GM19463 (cell line): ENCODE data around the gene ADARB1.

ENCODE experiments used
- ATAC-seq: cut with Tn5 transposase; IDR thresholded peaks from one replicate; pipeline ENCODE4 v1.9.1; 2021; ENCODE audit warnings: mild to moderate bottlenecking, moderate library complexity; ENCODE audit not compliant: unreplicated experiment

ADARB1 gene

GRCh38 chr21:45190013-45190412 lies 115.6 kb downstream of the ADARB1 start:
- no peak for ATAC-seq

GRCh38 chr21:45192332-45192731 lies 118.0 kb downstream of the ADARB1 start:
- ATAC-seq = no peak

GRCh38 chr21:45196620-45197019 lies 122.2 kb downstream of the ADARB1 start:
- ATAC-seq = no peak

DNA sequence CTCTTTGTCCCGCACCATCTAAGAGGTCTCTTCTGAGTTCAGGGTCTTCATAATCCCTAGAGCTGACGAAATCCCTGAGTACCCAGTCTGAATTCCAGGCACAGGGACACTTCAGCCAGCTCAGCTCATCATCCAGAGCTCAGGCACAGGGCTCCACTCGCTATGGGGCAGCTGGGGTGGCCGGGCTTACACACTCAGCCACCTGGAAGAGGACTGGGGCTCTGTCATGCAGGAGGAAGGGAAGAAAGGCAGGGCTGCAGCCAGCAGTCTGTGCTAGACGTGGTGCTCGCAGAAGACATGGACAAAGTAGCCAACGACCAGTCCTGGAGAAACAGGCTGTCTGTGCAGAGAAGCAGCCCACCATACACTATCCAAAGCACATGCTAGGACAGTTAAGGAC lies 124.8 kb downstream of the ADARB1 start:
- no peak for ATAC-seq

GRCh38 chr21:45200031-45200430 lies 125.7 kb downstream of the ADARB1 start:
- no peak for ATAC-seq

- ATAC-seq = no peak
Measured at GRCh38 chr21:45200581-45201296, 126.4 kb downstream of the ADARB1 start.

GRCh38 chr21:45202344-45202743 lies 128.0 kb downstream of the ADARB1 start:
- no peak for ATAC-seq

- no peak for ATAC-seq
Measured at GRCh38 chr21:45202889-45203288, 128.5 kb downstream of the ADARB1 start.

GRCh38 chr21:45203983-45204382 lies 129.6 kb downstream of the ADARB1 start:
- ATAC-seq = no peak

- no peak for ATAC-seq
Measured at GRCh38 chr21:45204395-45204794, 130.0 kb downstream of the ADARB1 start.

- no peak for ATAC-seq
Measured at GRCh38 chr21:45207839-45208626, 133.7 kb downstream of the ADARB1 start.

DNA sequence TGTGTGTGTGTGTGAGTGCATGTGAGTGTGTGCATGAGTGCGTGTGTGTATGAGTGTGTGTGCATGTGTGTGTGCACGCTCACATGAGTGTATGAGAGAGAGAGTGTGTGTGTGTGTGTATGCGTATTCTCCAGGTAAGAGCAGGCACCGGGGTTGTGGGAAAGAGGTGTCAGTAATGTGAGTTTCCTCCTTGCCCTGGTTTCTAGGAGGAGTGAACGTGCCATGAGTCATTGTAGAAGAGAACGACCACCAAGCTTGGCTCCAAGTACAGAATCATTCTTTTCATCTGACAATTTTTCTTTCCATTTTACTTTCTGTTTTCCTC lies 134.2 kb downstream of the ADARB1 start:
- ATAC-seq = no peak

DNA sequence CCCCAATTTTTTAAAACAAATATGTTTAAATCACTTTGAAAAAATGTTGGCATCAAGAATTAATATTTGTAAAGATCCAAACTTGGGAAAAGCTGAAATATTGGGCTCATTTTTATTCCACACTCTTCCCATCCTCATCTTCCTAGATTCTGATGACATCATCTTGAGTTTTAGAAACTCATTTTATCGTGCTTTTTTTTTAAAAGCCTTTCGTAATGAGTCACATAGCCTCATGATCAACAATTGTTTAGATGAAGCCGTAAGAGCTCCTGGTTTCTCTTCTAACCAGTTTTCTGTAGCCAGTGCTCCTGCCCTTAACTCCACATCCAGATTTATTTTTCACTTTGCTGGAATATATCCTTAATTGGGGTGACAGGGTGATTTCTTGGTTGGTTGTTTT lies 134.7 kb downstream of the ADARB1 start:
- ATAC-seq = no peak

DNA sequence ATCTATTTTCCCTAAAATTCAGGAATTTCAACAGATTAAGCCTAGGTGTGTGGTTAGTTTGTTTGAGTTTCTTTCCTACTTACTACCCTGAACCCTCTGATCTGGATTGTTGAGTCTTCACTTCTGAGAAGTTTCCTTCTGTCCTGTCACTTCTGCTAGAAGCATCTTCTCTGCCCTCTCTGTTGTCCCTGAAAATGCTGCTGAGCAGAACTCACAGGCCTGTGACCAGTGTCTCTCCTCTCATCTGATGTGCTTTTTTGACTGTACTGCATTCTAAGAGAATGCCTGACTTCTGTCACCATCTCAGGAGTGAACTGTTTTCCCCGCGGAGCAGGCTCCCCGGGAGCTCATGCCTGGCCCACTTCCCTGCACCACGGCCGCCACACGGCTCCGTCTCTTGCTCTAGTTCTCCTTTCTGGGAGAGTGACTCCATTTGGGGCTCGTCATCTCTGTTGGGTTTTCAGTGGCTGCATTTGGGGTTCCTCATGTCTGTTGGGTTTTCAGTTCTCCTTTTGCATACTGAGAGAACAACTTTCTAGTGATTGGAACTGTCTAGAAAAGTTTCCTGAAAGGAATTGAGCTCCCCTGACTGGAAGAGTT lies 135.4 kb downstream of the ADARB1 start:
- ATAC-seq = no peak

GRCh38 chr21:45210461-45210983 lies 136.1 kb downstream of the ADARB1 start:
- no peak for ATAC-seq

- ATAC-seq = no peak
Measured at GRCh38 chr21:45211661-45212060, 137.3 kb downstream of the ADARB1 start.

DNA sequence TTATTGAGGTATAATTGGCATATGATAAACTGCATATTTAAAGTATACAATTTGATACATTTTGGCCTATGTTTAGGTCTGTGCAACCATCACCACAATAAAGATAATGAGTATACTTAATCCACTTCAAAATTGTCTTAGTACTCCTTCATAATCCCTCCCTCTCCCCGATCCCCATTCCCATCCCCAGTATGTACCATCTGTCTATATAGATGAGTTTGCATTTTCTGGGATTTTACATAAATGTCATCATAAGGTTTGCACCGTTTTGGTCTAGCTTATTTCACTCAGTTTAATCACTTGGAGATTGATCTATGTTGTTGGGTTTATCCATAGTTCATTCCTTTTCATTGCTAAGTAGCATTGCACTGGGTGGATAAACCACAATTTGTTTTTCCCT lies 139.0 kb downstream of the ADARB1 start:
- ATAC-seq = no peak

- ATAC-seq = no peak
Measured at GRCh38 chr21:45215213-45215612, 140.8 kb downstream of the ADARB1 start.

DNA sequence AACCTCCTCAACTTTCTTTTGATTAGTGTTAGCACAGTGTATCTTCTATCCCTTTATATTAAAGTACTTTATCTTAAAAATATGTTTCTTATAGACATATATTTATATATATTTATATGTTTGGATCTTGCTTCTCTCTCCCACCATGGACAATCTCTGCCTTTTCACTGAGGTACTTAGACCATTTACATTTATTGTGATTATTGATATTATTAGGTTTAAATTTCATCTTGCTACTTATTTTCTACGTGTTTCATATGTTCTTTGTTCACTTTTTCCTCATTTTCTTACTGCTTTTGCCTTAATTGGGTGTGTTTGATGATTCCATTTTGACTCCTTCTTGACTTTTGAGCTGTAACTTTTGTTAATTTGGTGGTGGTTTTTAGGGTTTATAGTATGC lies 142.6 kb downstream of the ADARB1 start:
- ATAC-seq = no peak

DNA sequence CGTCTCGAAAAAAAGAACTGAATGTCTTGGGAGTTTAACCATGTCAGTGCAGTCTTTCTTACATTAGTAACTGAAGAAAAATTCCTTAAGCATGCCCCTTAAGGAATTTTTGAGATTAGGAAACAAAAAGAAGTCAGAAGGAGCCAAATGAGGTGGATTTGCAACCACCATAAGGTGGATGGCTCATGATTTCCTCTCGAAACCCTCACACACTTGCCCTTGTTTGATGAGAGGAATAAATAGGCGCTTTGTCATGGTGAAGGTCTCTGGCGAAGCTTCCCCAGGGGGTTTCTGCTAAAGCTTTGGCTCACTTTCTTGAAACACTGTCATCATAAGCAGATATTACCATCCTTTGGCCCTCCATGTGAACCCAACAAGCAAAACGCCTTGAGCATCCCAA lies 145.1 kb downstream of the ADARB1 start:
- ATAC-seq = no peak

DNA sequence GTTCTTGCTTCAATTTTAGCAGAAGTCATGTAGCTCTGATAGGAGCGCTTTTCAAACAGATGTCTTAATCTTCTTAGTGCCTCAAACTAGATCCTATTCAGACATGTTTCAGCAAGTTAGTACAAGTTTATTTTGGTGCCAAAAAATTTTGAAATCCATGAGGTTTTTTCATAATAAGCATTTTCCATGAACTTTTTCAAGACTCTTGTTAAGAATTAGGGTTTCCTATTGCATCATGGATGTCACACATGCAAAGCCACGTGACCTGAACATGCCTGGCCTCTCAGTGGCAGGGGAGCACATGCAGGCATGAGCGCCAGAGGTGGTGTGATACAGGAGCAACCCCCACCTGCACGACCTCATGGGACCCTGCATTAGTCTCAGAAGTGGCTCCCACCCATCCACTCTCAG lies 145.7 kb downstream of the ADARB1 start:
- no peak for ATAC-seq
